H9 (cell line): Measurements from ENCODE around the gene TGFB1I1. TPM values are rescaled to one million over a fixed set of nuclear protein-coding genes. Genes with fewer than 3 reads are reported as not detected.

Experiments used
- DNase-seq: peaks from one replicate; pipeline ENCODE4 v3.0.0-alpha.2; 2017
- H2AFZ ChIP-seq: one replicate; pipeline ENCODE4 v1.6.1; 2013; ENCODE audit warnings: mild to moderate bottlenecking, low read length, control low read depth, moderate library complexity
- H2AK5ac ChIP-seq: 2 replicates; pipeline ENCODE4 v1.6.1; 2013; ENCODE audit warnings: low read length, control low read depth, mixed read lengths; ENCODE audit not compliant: insufficient read length
- H2BK120ac ChIP-seq: one replicate; pipeline ENCODE4 v1.6.1; 2013; ENCODE audit warnings: low read depth, mild to moderate bottlenecking, low read length, control low read depth, inconsistent platforms; ENCODE audit not compliant: poor library complexity, severe bottlenecking
- H2BK12ac ChIP-seq: 2 replicates; pipeline ENCODE4 v1.6.1; 2013; ENCODE audit warnings: low read length, control low read depth, mixed read lengths, low read depth; ENCODE audit not compliant: insufficient read length
- H2BK15ac ChIP-seq: 2 replicates; pipeline ENCODE4 v1.6.1; 2013; ENCODE audit warnings: low read depth, low read length, control low read depth
- H2BK20ac ChIP-seq: one replicate; pipeline ENCODE4 v1.6.1; 2013; ENCODE audit warnings: low read depth, mild to moderate bottlenecking, low read length, control low read depth, inconsistent platforms; ENCODE audit not compliant: poor library complexity, severe bottlenecking
- H2BK5ac ChIP-seq: 2 replicates; pipeline ENCODE4 v1.6.1; 2013; ENCODE audit warnings: low read length, control low read depth, mixed read lengths; ENCODE audit not compliant: insufficient read length
- H3K14ac ChIP-seq: 2 replicates; pipeline ENCODE4 v1.6.1; 2013; ENCODE audit warnings: low read length, control low read depth; ENCODE audit not compliant: insufficient read depth
- H3K18ac ChIP-seq: 2 replicates; pipeline ENCODE4 v1.6.1; 2013; ENCODE audit warnings: low read depth, mild to moderate bottlenecking, mixed read lengths, low read length, control low read depth; ENCODE audit not compliant: insufficient read length
- H3K23ac ChIP-seq: 2 replicates; pipeline ENCODE4 v1.6.1; 2013; ENCODE audit warnings: low read length, control low read depth, mixed read lengths, low read depth; ENCODE audit not compliant: insufficient read length
- H3K23me2 ChIP-seq: 2 replicates; pipeline ENCODE4 v1.6.1; 2013; ENCODE audit warnings: low read depth, mild to moderate bottlenecking, mixed read lengths, low read length, control low read depth; ENCODE audit not compliant: insufficient read length, poor library complexity, severe bottlenecking
- H3K27ac ChIP-seq: 2 replicates; pipeline ENCODE4 v1.5.1; 2013; ENCODE audit warnings: low read length, control low read depth, mixed read lengths, low read depth; ENCODE audit not compliant: insufficient read length
- H3K27me3 ChIP-seq: 2 replicates; pipeline ENCODE4 v1.6.1; 2013; ENCODE audit warnings: low read length, control low read depth, inconsistent platforms; ENCODE audit not compliant: insufficient read depth
- H3K4ac ChIP-seq: 2 replicates; pipeline ENCODE4 v1.6.1; 2013; ENCODE audit warnings: low read depth, mild to moderate bottlenecking, control low read depth, inconsistent platforms, low read length, moderate library complexity
- H3K4me1 ChIP-seq: 2 replicates; pipeline ENCODE4 v1.6.1; 2013; ENCODE audit warnings: low read length, control low read depth, inconsistent platforms; ENCODE audit not compliant: insufficient read depth
- H3K4me2 ChIP-seq: 2 replicates; pipeline ENCODE4 v1.6.1; 2013; ENCODE audit warnings: low read length, control low read depth, mixed read lengths; ENCODE audit not compliant: insufficient read length, insufficient read depth
- H3K56ac ChIP-seq: 2 replicates; pipeline ENCODE4 v1.6.1; 2013; ENCODE audit warnings: low read depth, mild to moderate bottlenecking, mixed read lengths, low read length, control low read depth; ENCODE audit not compliant: insufficient read length
- H3K79me1 ChIP-seq: 2 replicates; pipeline ENCODE4 v1.6.1; 2013; ENCODE audit warnings: low read depth, mild to moderate bottlenecking, moderate library complexity, low read length, control low read depth, inconsistent platforms; ENCODE audit not compliant: insufficient read depth, poor library complexity, severe bottlenecking
- H3K79me2 ChIP-seq: 2 replicates; pipeline ENCODE4 v1.6.1; 2013; ENCODE audit warnings: low read length, control low read depth, inconsistent platforms; ENCODE audit not compliant: insufficient read depth
- H3K9ac ChIP-seq: 2 replicates; pipeline ENCODE4 v1.6.1; 2013; ENCODE audit warnings: low read length, control low read depth, mixed read lengths; ENCODE audit not compliant: insufficient read length; ENCODE audit errors: extremely low read depth
- H3K9me3 ChIP-seq: one replicate; pipeline ENCODE4 v1.6.1; 2013; ENCODE audit warnings: low read depth, low read length, inconsistent platforms; ENCODE audit not compliant: control insufficient read depth
- H3T11ph ChIP-seq: one replicate; pipeline ENCODE4 v1.6.1; 2013; ENCODE audit warnings: mild to moderate bottlenecking, low read length, control low read depth, inconsistent platforms
- H4K20me1 ChIP-seq: one replicate; pipeline ENCODE4 v1.6.1; 2013; ENCODE audit not compliant: control insufficient read depth, insufficient read length, insufficient read depth
- H4K5ac ChIP-seq: 2 replicates; pipeline ENCODE4 v1.6.1; 2013; ENCODE audit warnings: low read depth, mild to moderate bottlenecking, mixed read lengths, low read length, control low read depth; ENCODE audit not compliant: insufficient read length
- H4K8ac ChIP-seq: replicated peaks from 2 replicates; pipeline ENCODE4 v1.6.1; 2013; ENCODE audit warnings: low read length, control low read depth, mixed read lengths, low read depth; ENCODE audit not compliant: insufficient read length
- H4K91ac ChIP-seq: 2 replicates; pipeline ENCODE4 v1.6.1; 2013; ENCODE audit warnings: low read depth, mild to moderate bottlenecking, moderate library complexity, mixed read lengths, low read length, control low read depth; ENCODE audit not compliant: insufficient read length
- H3K27ac Mint-ChIP-seq, 3 experiments: 2 replicates in 2 of 3; 3 replicates in 1 of 3; pipeline ENCODE4 v1.8.0; 2020 to 2021; ENCODE audit warnings: mixed read lengths in 3 of 3, mild to moderate bottlenecking in 1 of 3, moderate library complexity in 1 of 3
- H3K27me3 Mint-ChIP-seq: 2 replicates; pipeline ENCODE4 v1.8.0; 2021; ENCODE audit warnings: low read depth, mild to moderate bottlenecking, moderate library complexity, mixed read lengths
- H3K36me3 Mint-ChIP-seq, 3 experiments: 2 replicates in 2 of 3; 3 replicates in 1 of 3; pipeline ENCODE4 v1.8.0; 2020 to 2021; ENCODE audit warnings: low read depth in 3 of 3, mixed read lengths in 3 of 3; ENCODE audit not compliant: insufficient read depth in 1 of 3
- H3K4me1 Mint-ChIP-seq, 2 experiments: 2 replicates each; pipeline ENCODE4 v1.8.0; 2020; ENCODE audit warnings: mixed read lengths in 2 of 2
- H3K4me3 Mint-ChIP-seq, 2 experiments: 2 replicates in 1 of 2; 3 replicates in 1 of 2; pipeline ENCODE4 v1.8.0; 2020 to 2021; ENCODE audit warnings: mild to moderate bottlenecking in 2 of 2, mixed read lengths in 2 of 2, moderate library complexity in 1 of 2
- H3K9me3 Mint-ChIP-seq, 2 experiments: 2 replicates in 1 of 2; 3 replicates in 1 of 2; pipeline ENCODE4 v1.8.0; 2020; ENCODE audit warnings: mild to moderate bottlenecking in 2 of 2, mixed read lengths in 2 of 2, moderate library complexity in 1 of 2
- WGBS: extraction: QIAGEN DNeasy Blood & Tissue Kit; methylation state at CpG from one replicate; pipeline ENCODE4 v1.1.7; 2013; ENCODE audit warnings: missing lambda C conversion rate, low lambda C conversion rate, mixed read lengths; ENCODE audit not compliant: insufficient read length; ENCODE audit errors: extremely low coverage; 5-methylcytosine and 5-hydroxymethylcytosine counted together
- total RNA-seq: library from RNA; stranded (reverse); gene quantifications from 2 replicates; pipeline ENCODE4 v1.2.1, GENCODE V29; 2021
- TF ChIP-seq, protein P1 (sequence below): fragments of 200-600 bp; sonication (generic); conservative IDR thresholded peaks from 3 replicates; pipeline ENCODE4 v1.8.0; 2021; ENCODE audit warnings: antibody characterized with exemption, mild to moderate bottlenecking

Gene TGFB1I1
- total RNA-seq, 1 experiment from 2014 or later, result 15.4 TPM

DNA sequence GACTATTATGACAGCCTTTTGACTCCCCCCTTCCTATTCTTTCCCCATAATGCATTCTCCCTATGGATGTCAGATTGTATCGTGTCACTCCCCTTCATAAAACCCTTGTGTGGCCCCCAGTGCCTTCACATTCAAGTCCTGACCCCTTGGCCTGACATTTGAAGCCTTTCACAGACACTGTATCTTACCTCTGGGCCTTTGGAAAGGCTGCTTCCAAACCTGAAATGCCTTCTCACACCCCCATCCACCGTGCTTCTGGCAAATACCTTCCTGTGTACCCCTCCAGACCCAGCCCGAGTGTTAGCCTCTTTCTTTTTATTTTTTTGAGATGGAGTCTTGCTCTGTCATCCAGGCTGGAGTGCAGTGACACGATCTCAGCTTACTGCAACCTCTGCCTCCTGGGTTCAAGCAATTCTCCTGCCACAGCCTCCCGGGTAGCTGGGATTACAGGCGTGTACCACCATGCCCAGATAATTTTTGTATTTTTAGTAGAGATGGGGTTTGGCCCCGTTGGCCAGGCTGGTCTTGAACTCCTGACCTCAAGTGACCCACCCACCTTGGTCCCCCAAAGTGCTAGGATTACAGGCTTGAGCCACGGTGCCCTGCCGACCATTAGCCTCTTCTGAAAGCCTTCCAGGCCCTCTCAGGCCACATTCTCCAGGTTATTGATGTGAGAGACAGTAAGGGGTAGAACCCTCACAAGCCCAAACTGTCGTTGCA, 10.6 kb upstream of the TGFB1I1 start:
- Histone ChIP-seq H4K5ac (no peak overlapping the region), H3K4ac (no peak overlapping the region), H3K56ac (no peak overlapping the region), H3T11ph (no peak overlapping the region), H2BK12ac (no peak overlapping the region), H2AFZ (no peak overlapping the region), H2BK20ac (no peak overlapping the region), H4K91ac (no peak overlapping the region), H3K9me3 (no peaks in the 10 kb centered on the region), H3K23me2 (peaks cover 8% of the 10 kb centered on the region), H2BK120ac (no peak overlapping the region), H4K8ac (no peak overlapping the region), H3K27me3 (no peaks in the 10 kb centered on the region), H3K23ac (no peak overlapping the region), H3K14ac (no peak overlapping the region), H3K79me2 (no peaks in the 10 kb centered on the region; the same call in 1 of the 2 replicates), H3K27ac (no peak overlapping the region), H4K20me1 (no peaks in the 10 kb centered on the region), H3K79me1 (peaks cover 4% of the 10 kb centered on the region), H2BK5ac (no peak overlapping the region), H2AK5ac (no peak overlapping the region), H3K4me2 (no peak overlapping the region), H3K9ac (no peak overlapping the region), H3K4me1 (no peaks in the 10 kb centered on the region), H3K18ac (no peak overlapping the region), H2BK15ac (no peak overlapping the region)
- TF ChIP-seq, protein P1, sequence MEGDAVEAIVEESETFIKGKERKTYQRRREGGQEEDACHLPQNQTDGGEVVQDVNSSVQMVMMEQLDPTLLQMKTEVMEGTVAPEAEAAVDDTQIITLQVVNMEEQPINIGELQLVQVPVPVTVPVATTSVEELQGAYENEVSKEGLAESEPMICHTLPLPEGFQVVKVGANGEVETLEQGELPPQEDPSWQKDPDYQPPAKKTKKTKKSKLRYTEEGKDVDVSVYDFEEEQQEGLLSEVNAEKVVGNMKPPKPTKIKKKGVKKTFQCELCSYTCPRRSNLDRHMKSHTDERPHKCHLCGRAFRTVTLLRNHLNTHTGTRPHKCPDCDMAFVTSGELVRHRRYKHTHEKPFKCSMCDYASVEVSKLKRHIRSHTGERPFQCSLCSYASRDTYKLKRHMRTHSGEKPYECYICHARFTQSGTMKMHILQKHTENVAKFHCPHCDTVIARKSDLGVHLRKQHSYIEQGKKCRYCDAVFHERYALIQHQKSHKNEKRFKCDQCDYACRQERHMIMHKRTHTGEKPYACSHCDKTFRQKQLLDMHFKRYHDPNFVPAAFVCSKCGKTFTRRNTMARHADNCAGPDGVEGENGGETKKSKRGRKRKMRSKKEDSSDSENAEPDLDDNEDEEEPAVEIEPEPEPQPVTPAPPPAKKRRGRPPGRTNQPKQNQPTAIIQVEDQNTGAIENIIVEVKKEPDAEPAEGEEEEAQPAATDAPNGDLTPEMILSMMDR, result no peak
- Mint-ChIP-seq H3K9me3 (peaks cover 0 to 2% of the 10 kb centered on the region in 2 experiments; a peak in 1 of 5 replicates), H3K4me3 (peak overlapping the region in 1 of 2 experiments; percentile 39; a peak in 4 of 5 replicates), H3K27me3 (no peaks in the 10 kb centered on the region), H3K36me3 (peaks cover 2 to 26% (median 26%) of the 10 kb centered on the region in 3 experiments; a peak in 6 of 7 replicates), H3K4me1 (peaks cover 11 to 12% of the 10 kb centered on the region in 2 experiments), H3K27ac (no peak overlapping the region)
- no peak for DNase-seq
- no CpG with 5 or more reads among the region's 10 CpGs for WGBS
